NCI-H2081 (cell line): Measurements from ENCODE around the gene RRAGB.
"Not testable (repeated sequence)": the region's sequence is repeated elsewhere in the genome, so short reads cannot be mapped to it uniquely, and the experiment has no call there.

Source experiments
- DNase-seq, 2 experiments: peaks; one replicate each; lab custom pipeline; 2025; lab: John Stamatoyannopoulos, UW

RRAGB gene

DNA sequence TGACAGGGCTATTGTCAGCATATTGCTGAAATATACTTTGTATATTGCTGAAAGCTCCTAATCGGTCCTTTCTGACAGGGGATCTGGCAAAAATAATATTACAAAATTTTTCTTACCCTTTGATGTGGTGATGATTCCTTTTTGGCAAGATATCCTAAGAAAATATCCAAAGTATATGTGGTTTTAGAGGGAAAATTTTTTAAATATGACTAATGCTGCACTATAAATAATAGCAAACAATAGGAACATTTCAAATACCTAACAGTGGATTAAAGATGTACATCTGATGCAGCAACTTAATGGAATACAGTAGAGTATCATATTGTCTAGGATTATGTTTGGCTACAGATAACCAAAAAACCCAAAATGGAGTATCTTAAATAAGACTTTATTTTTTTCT, 49.6 kb downstream of the RRAGB start:
- DNase-seq, result no peak

- DNase-seq, result not testable (repeated sequence)
Measured at GRCh38 chrX:55774419-55774818, 56.9 kb downstream of the RRAGB start.

DNA sequence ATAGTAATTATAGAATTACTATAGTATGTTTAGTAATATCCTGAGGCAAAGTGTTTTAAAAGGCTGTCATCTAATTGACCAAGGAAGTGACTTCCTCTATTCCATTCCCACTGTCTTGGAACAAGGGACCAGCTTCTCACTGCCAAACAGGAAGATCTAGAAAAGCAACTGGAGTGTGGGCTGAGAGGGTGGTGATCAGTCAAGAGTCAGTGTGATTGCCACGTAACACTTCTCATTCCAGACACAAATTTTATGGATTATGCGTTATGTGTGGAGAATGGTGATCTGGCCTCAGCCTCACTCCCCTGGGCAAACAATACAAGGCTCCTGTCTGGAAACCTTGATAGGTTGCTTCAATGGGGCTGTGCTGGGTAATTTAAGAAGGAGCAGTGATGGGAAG, 60.0 kb downstream of the RRAGB start:
- no peak for DNase-seq

DNA sequence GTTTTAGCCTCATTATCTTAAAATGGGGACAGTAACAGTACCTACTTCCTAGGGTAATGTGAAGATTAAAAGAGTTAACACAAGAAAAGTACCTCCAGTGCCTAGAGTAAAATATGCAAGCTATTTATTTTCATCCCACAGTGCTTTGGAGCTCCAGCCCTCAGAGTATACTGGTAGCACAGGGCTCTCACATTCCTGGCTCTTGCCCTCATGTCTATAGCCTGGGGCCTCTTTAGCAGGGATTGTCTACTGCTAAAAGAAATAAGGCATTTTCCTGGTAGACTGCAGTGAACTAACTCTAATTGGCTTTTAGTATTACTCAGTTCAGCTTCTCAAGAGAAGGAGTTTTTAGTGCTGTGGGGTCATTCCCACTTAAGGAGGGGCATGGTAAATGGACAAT, 60.8 kb downstream of the RRAGB start:
- no peak for DNase-seq

- no peak for DNase-seq
Measured at GRCh38 chrX:55783723-55784122, 66.2 kb downstream of the RRAGB start.

DNA sequence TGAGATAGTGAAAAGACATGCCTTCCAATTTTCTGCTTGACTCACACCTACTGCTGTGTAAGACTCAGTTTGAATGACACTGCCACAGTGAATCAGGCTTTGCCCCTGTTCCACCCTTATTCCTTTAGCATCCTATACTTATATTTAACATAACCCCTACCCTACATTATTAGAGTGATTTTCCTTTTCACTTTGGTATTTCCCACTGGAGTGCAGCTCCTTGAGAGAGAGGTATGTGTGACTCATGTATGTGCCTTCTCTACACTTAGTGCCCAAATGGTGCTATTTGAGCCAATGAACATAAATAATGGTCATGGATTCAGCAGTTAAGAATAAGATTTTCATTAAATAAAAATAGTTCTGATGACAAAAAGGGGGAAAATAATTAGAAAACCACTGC, 69.5 kb downstream of the RRAGB start:
- DNase-seq, result no peak

DNA sequence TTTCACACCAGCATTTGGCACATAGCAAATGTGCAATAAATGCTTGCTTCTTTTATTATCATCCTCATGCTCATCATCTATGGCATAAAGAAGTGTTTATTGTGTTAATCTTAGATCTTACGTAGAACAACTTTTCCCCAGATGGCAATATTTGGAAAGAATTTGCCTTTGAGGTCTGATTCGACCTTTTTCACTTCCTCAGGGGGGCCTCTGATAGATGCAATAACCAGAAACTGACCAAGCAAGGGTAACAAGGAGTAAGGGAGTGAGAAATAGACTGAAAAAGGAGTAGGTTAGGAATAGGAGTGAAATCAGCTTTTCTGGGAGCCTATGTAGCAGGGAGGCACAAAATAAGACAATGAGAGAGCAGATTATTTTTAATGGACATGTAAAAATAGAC, 70.2 kb downstream of the RRAGB start:
- no peak for DNase-seq

DNA sequence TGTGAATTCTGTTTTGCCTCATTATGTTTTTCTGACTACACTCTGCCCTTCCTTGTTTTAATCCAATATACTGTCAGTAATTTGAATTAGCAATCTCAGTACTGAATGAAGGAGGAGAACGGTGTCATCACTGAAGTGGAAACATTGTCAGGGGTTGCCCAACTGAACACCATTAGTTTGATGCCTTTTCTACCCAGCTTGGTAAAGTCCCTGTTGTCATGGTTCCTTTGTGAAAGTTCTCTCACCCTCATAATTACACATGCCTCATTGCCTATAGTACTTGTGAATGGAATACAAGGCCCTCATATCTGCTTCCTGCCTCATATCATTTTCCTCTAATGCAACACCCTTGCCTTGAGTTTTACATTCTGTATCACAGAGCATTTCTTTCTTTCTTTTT, 76.9 kb downstream of the RRAGB start:
- no peak for DNase-seq

DNA sequence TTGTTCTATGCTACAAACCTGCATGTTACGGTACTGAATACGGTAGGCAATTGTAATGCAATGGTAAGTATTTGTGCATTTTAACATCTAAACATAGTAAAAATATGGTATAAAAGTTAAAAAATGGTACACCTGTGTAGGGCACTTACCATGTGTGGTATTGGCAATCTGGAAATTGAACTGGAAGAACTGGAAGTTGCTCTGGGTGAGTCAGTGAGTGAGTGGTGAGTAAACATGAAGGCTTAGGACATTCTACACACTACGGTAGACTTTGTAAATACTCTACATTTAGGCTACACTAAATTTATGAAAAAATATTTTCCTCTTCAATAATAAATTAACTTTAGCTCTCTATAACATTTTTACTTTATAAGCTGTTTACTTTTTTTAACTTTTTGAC, 78.9 kb downstream of the RRAGB start:
- DNase-seq, result no peak

- DNase-seq, result no peak
Measured at GRCh38 chrX:55801811-55802210, 84.3 kb downstream of the RRAGB start.
